Activated CD4-positive, CD25-positive, alpha-beta regulatory T cell treated with anti-CD3 and anti-CD28 coated beads, Interleukin-2, amount 50 U/mL, for 16 hours (primary cell): Measurements from ENCODE around the gene CCDC171.
"Not testable (repeated sequence)": the region's sequence is repeated elsewhere in the genome, so short reads cannot be mapped to it uniquely, and the experiment has no call there.

Source experiments
- DNase-seq: peaks from one replicate; pipeline ENCODE4 v3.0.0-alpha.2; 2020; ENCODE audit warnings: low read depth, low spot score

CCDC171 gene

GRCh38 chr9:15696979-15697378 lies 144.1 kb downstream of the CCDC171 start:
- no peak for DNase-seq

DNA sequence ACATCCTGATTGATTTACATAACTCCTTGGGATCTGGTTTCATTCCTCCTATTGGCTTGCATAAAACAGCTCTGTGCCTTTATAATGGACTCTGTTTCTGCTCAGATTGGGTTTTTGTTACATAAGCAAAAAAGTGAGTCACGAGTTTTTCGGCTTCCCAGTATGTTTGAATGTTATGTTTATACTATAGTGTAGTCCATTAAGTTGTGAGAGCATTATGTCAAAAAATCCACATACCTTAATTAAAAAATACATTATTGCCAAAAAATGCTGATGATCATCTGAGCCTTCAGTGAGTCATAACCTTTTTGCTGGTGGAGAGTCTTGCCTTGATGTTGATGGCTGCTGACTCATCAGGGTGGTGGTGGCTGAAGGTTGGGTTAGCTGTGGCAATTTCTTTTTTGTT lies 144.6 kb downstream of the CCDC171 start:
- no peak for DNase-seq

DNA sequence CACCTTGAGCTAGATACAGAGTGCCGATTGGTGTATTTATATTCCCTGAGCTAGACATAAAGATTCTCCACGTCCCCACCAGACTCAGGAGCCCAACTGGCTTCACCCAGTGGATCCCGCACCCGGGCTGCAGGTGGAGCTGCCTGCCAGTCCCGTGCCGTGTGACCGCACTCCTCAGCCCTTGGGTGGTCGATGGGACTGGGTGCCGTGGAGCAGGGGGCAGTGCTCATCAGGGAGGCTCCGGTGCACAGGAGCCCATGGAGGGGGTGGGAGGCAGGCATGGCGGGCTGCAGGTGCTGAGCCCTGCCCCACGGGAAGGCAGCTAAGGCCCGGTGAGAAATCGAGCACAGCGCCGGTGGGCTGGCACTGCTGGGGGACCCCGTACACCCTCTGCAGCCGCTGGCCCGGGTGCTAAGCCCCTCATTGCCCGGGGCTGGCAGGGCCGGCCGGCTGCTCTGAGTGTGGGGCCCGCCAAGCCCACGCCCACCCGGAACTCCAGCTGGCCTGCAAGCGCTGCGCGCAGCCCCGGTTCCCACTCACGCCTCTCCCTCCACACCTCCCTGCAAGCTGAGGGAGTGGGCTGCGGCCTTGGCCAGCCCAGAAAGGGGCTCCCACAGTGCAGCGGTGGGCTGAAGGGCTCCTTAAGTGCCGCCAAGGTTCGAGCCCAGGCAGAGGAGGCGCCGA lies 147.2 kb downstream of the CCDC171 start:
- DNase-seq: not testable (repeated sequence)

DNA sequence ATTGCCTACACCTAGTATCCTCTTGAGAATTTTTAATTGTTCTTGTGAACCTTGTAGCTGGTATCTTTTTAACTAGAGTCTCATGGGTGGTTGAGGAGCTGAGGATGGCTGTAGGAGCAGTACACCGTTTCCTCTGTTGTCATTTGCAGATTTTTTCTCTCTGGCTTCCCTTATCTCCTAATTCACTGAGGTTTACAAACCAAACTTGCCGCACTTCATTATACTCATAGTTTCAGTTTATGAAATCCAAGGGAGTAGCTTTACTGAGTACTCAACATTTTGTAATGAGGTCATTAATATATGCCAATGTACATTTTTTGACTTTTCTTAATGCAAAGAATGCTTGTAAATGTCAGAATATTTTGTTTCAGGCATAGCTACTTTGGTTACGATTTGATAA lies 154.2 kb downstream of the CCDC171 start:
- no peak for DNase-seq

- DNase-seq: no peak
Measured at GRCh38 chr9:15711531-15711930, 158.7 kb downstream of the CCDC171 start.

GRCh38 chr9:15711931-15712330 lies 159.1 kb downstream of the CCDC171 start:
- no peak for DNase-seq

- no peak for DNase-seq
Measured at GRCh38 chr9:15714746-15715145, 161.9 kb downstream of the CCDC171 start.

DNA sequence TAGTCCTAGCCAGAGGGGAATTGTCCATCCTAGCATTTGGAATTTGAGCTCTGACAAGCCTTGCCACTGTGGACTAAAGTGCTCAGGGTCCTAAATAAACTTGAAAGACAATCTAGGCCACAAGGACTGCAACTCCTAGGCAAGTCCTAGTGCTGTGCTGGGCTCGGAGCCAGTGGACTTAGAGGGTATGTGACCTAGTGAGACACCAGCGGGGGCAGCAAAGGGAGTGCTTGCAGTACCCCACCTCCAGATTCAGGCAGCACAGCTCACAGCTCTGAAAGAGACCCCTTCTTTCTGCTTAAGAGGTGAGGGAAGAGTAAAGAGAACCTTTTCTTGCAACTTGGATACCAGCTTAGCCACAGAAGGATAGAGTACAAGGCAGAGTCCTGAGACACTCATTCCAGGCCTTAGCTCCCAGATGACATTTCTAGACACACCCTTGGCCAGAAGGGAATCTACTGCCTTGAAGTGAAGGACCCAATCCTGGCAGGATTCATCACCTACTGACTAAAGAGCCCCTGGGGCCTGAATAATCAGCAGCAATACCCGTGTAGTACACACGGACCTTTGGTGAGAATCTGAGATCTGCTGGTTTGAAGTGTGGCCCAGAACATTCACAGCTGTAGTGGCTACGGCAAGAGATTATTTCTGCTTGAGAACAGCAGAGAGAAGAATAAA lies 164.6 kb downstream of the CCDC171 start:
- DNase-seq: no peak

DNA sequence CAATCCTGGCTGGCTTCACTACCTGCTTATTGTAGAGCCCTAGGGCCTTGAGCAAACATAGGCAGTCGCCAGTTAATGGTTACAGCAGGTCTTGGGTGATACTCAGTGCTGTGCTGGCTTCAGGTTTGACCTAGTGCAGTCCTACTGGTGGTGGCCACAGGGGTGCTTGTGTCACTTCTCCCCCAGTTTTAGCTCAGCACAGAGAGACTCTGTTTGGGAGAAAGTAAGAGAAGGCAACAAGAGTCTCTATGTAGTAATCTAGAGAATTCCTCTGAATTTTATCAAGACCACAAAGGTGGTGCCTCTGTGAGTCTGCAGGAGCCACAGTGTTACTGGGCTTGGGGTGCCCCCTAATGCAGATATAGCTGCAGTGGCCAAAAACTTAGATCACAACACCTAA lies 165.6 kb downstream of the CCDC171 start:
- no peak for DNase-seq

- no peak for DNase-seq
Measured at GRCh38 chr9:15720861-15721260, 168.0 kb downstream of the CCDC171 start.

- no peak for DNase-seq
Measured at GRCh38 chr9:15722888-15723287, 170.0 kb downstream of the CCDC171 start.

DNA sequence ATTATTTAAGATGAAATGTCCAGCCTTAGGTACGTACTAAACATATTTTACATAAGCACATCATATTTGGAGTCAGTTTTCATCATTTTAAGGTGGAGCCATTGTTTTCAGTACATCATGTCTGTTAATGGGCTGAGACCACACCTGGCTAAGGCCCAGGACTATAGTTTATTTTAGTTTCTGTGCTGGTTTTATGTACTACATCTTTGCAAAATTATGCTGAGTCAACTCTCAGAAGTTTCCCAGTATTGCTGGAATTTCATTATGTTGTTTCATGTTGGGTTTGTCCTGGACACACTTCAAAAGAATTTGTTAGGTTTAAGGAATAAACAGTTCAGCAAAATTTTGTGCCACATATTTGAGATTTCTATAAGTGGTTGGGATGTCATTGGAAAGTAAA lies 171.2 kb downstream of the CCDC171 start:
- DNase-seq: no peak

DNA sequence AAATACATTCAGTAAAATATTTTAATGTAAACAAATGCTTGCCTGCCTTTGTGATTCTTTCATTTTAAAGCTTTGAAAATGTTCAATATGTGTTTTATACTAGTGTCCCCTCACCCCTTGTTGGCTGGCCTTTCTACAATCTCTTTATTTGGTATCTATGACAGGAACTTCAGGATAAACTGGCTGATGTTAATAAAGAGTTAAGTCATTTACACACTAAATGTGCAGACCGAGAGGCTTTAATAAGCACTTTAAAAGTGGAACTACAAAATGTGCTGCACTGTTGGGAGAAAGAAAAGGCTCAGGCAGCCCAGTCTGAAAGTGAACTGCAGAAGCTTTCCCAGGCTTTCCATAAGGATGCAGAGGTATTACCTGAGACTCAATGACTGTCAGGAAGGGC lies 171.8 kb downstream of the CCDC171 start:
- no peak for DNase-seq

DNA sequence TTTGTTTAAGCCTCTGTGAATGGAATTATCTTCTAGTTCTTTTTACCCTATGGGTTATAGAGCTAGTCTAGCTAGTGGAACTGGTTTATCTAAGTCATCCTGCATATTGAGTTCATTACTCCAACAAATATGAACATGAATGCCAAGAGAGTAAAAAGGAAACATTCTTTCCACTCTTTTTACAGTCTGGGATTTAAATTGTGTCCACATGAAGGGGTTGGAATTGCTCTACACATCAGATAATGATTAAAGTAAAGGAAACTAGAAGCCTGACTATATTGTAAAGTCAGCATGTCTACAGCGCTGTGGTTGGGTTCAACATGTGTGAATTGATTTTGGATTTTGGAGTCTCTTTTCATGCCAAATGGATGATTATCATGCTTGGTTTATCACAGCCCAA lies 173.1 kb downstream of the CCDC171 start:
- DNase-seq: no peak

DNA sequence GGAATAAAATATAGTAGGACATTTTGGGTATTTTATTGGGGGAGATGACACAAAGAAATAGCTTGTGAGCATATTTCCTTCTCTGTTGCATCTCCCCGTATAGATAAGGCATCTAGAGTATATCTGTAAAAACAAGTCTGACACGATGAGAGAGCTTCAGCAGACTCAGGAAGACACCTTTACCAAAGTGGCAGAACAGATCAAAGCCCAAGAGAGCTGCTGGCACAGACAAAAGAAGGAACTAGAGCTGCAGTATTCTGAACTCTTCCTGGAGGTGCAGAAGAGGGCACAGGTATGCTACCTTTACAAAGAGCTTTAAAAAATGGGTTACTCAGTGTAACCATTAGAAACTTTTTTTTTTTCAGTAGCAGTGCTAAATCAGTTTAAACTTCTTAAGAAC lies 176.7 kb downstream of the CCDC171 start:
- no peak for DNase-seq

GRCh38 chr9:15735083-15735857 lies 182.4 kb downstream of the CCDC171 start:
- DNase-seq: no peak

DNA sequence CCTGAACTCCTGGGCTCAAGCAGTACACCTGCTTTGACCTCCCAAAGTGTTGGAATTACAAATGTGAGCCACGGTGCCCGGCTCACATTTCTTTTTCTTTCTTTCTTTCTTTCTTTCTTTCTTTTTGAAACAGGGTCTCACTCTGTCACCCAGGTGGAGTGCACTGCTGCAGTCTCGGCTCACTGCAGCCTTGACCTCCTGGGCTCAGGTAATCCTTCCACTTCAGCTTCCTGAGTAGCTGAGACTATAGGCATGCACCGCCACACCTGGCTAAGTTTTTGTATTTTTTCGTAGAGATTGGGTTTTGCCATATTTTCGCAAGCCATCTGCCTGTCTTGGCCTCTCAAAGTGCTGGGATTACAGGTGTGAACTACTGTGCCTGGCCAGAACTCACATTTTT lies 183.7 kb downstream of the CCDC171 start:
- DNase-seq: no peak

DNA sequence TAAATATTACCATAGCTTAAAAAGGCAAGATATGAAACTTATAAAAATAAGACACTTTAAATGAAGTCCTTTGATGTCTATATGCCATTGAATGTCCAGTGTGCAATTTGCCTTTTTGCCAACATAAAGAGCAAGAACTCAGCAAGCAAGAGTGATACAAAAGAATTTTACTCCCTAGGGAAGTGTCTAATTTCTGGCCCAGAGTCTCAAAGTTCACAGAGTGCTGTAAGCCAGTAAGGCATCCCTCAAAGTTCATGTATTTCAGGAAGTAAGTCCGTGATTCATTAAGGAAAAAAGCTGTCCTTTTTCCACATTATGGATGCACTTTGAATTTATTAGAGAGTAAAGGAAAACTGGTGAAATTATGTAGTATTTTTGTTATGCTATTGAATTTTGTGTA lies 185.2 kb downstream of the CCDC171 start:
- DNase-seq: no peak

- no peak for DNase-seq
Measured at GRCh38 chr9:15741015-15741414, 188.2 kb downstream of the CCDC171 start.

GRCh38 chr9:15743512-15743911 lies 190.7 kb downstream of the CCDC171 start:
- no peak for DNase-seq

DNA sequence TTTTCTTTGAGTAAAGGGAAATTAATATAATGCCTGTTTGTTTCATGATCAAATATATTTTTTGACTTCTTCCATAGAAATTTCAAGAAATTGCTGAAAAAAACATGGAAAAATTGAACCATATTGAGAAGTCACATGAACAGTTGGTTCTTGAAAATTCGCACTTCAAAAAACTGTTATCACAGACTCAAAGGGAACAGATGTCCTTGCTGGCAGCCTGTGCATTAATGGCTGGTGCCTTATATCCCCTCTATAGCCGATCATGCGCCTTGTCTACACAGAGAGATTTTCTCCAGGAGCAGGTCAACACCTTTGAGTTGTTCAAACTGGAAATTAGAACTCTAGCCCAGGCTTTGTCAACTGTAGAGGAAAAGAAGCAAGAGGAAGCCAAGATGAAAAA lies 191.4 kb downstream of the CCDC171 start:
- no peak for DNase-seq

DNA sequence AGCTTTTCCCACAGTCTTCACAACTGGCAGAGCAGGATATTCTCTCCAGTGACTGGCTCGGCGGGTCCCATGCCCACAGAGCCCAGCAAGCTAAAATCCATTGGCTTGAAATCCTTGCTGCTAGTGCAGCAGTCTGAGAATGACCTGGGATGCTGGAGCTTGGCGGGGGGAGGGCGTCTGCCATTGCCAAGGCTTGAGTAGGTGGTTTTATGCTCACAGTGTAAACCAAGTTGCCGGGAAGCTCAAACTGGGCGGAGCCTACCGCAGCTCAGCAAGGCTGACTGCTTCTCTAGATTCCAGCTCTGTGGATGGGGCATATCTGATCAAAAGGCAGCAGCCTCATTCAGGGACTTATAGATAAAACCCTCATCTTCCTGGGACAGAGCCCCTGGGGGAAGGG lies 194.1 kb downstream of the CCDC171 start:
- DNase-seq: no peak

DNA sequence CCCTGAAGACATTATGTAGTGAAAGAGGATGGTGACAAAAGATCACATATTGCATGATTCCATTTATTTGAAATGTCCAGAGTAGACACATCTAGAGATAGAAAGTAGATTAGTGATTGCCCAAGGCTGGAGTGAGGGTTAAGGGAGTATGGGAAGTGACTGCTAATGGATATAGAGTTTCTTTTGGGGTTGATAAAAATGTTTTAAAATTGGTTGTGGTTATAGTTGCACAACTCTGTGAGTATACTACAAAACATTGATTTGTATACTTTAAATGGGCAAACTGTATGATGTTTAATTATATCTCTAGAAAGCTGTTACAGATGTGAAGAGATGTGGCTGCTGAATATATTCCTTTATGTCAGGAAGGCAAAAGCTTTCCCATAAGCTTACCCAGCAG lies 202.8 kb downstream of the CCDC171 start:
- no peak for DNase-seq
